ENCODE results near the gene CFAP107.

DNA sequence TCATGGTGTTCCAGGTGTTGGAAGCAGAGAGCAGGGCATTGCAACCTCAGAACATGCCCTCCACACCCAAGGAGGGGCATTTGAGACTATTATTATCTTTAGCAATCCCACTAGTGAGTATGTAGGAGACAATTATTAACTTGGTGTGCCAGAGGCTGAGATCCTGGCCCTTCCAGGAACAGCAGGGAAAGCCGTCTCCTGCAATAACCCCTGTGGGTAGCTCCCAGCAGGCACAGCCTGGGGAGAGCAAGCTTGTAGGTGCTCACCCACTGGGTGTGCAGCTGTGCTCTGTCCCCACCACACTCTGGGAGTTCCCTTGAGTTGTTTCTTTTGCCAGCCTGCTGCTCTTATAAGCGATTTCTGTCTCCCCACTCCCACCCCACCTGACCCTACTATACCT lies 10.3 kb downstream of the CFAP107 start:
- TF ChIP-seq ELF4 (IDR thresholded peaks at IDR 0.05) (no peak), NFRKB (IDR thresholded peaks at IDR 0.05) (no peak), TARDBP (IDR thresholded peaks at IDR 0.05) (no peak), FOXA1 (IDR thresholded peaks at IDR 0.05) (no peak), BHLHE40 (IDR thresholded peaks at IDR 0.05; ENCODE audit: borderline replicate concordance) (no peak), FOXM1 (IDR thresholded peaks at IDR 0.05; ENCODE audit: borderline replicate concordance) (no peak), FOXK2 (IDR thresholded peaks at IDR 0.05) (no peak), ZNF384 (IDR thresholded peaks at IDR 0.05) (no peak), SUZ12 (IDR thresholded peaks at IDR 0.05) (no peak), SP1 (IDR thresholded peaks at IDR 0.05) (no peak), HDGF (IDR thresholded peaks at IDR 0.05; ENCODE audit: borderline replicate concordance) (no peak), LEF1 (IDR thresholded peaks at IDR 0.05; ENCODE audit: borderline replicate concordance) (no peak), L3MBTL2 (conservative IDR thresholded peaks at IDR 0.05) (no peak)
